H1 (cell line): Measurements from ENCODE around the gene MYH3. TPM values are rescaled to one million over a fixed set of nuclear protein-coding genes. Genes with fewer than 3 reads are reported as not detected.

Experiments used
- CBX5 ChIP-seq: fragments of 300-800, 300-1000 bp; sonication (generic); IDR thresholded peaks from 2 replicates; pipeline ENCODE4 v1.7.1; 2016; ENCODE audit warnings: antibody characterized with exemption, low read length, low read depth
- CHD7 ChIP-seq: fragments of 300-600 bp; sonication (generic); IDR thresholded peaks from 2 replicates; pipeline ENCODE4 v1.7.1; 2012; ENCODE audit warnings: low read length, moderate library complexity, mild to moderate bottlenecking, inconsistent platforms; ENCODE audit not compliant: insufficient replicate concordance
- CTBP2 ChIP-seq: IDR thresholded peaks from 2 replicates; pipeline ENCODE4 v1.7.0; 2011; ENCODE audit warnings: borderline replicate concordance, mild to moderate bottlenecking, moderate library complexity, mixed read lengths, low read length; ENCODE audit not compliant: insufficient read depth, insufficient read length
- E2F6 ChIP-seq: IDR thresholded peaks from 2 replicates; pipeline ENCODE4 v1.6.1; 2012; ENCODE audit warnings: inconsistent platforms
- EZH2 ChIP-seq: fragments of 200-600 bp; sonication (generic); IDR thresholded peaks from 2 replicates; pipeline ENCODE4 v1.7.1; 2012; ENCODE audit warnings: low read depth, mild to moderate bottlenecking, moderate library complexity, low read length, inconsistent platforms; ENCODE audit not compliant: severe bottlenecking
- FOSL1 ChIP-seq: IDR thresholded peaks from 2 replicates; pipeline ENCODE4 v1.6.1; 2011; ENCODE audit warnings: mild to moderate bottlenecking, low read depth, low read length, moderate library complexity; ENCODE audit not compliant: insufficient read depth
- HDAC2 ChIP-seq, 2 experiments: fragments of 300-600 bp in 1 of 2; sonication (generic) in 1 of 2; IDR thresholded peaks; 2 replicates each; pipeline ENCODE4 v1.6.1; 2011 to 2012; ENCODE audit warnings: low read depth in 2 of 2, low read length in 2 of 2, mild to moderate bottlenecking in 2 of 2, moderate library complexity in 2 of 2, borderline replicate concordance in 1 of 2, inconsistent platforms in 1 of 2
- HDAC6 ChIP-seq: IDR thresholded peaks from one replicate; pipeline ENCODE4 v1.7.1; 2012; ENCODE audit warnings: low read depth, mild to moderate bottlenecking, inconsistent platforms, low read length, moderate library complexity
- polyA plus RNA-seq, 7 experiments: library from polyadenylated mRNA; depleted of rRNA in 3 of 7; stranded (reverse) in 5 of 7; unstranded in 2 of 7; fragments of >200 nt in 5 of 7; fragments of 200-250 nt in 2 of 7; gene quantifications; 1 replicate in 5 of 7; 2 replicates in 1 of 7; 4 replicates in 1 of 7; pipeline versions ENCODE4 v1.2.1 to v1.2.3, GENCODE V29; 2011 to 2013; ENCODE audit warnings: missing spikeins in 2 of 7, mixed read lengths in 2 of 7
- total RNA-seq: library from RNA; stranded (reverse); fragmentation: NEBNext Ultra II Directional; extraction: Animal tissue kit (Norgen Biotek cat#: 25700); gene quantifications from 2 replicates; pipeline ENCODE4 v1.2.1, GENCODE V29; 2021

MYH3 gene
- total and polyA plus RNA-seq, 2 of the 8 experiments (the other 6 are each of a cell fraction or from before 2014, with no cell fraction given), result 0.65 to 1.8 TPM

GRCh38 chr17:10613775-10614513 is 43.2 kb downstream of the MYH3 start (continued):
- TF ChIP-seq HDAC2 (IDR thresholded peaks at IDR 0.05; ENCODE audit: borderline replicate concordance in 1 of 2, low read depth in 2 of 2, low read length in 2 of 2) (no peak), CBX5 (no peak), FOSL1 (no peak), EZH2 (no peak), CHD7 (no peak), E2F6 (no peak), CTBP2 (no peak), HDAC6 (no peak)
